ENCODE results near the gene ACP3. TPM values are rescaled to one million over a fixed set of nuclear protein-coding genes. Genes with fewer than 3 reads are reported as not detected.

Gene ACP3
- total and polyA plus RNA-seq, 4 donors = 0.15 to 2.1 (median 1.3) TPM; not detected in 1

DNA sequence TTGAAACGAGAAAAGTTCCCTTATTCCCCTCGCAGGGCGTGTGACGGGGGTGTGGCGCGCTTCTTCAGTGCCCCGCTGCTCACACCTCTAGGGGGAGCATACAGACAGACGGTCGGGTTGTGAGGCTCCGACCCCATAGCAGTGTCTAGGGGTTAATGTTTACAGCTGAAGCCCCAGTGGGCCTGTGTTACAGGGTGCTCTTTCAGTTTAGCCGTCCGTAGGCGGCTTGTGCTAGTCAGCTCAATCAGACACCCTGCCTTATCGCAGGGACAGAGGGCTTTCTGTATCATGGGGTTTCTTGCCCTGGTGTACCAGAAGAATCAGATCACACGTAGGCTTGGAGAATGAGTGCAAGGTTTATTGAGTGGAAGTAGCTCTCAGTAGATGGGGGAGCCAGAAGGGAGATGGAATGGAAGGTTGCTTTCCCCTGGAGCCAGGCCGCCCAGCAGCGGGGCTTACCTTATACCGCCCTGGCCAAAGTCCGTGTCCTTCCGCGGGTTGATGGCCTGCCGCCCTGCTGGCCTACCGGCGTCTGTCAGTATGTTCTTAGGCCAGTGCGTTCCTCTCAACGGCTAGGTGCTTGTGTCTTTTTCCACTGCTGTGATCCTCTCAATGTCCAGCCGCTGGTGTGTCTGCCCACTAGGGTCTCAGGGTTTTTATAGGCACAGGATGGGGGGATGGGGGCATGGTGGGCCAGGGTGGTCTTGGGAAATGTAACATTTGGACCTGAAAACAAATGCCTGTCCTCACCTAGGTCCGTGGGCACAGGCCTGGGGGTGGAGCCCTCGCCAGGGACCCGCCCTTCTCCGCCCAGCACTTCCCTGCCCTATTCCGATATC lies 32.2 kb upstream of the ACP3 start:
- Histone ChIP-seq H3K27me3 (ENCODE audit: control insufficient read depth in 4 of 4, insufficient read depth in 4 of 4, low read length in 3 of 4) (no peaks in the 10 kb centered on the region), H3K4me1 (ENCODE audit: control insufficient read depth in 4 of 4, insufficient read depth in 4 of 4, low read length in 3 of 4) (no peaks in the 10 kb centered on the region), H3K36me3 (ENCODE audit: control insufficient read depth in 4 of 4, insufficient read depth in 3 of 4, low read depth in 1 of 4, low read length in 3 of 4) (no peaks in the 10 kb centered on the region), H3K9ac (ENCODE audit: low read depth in 1 of 2, low read length in 2 of 2) (no peak overlapping the region), H3K4me3 (ENCODE audit: low read depth in 1 of 3, low read length in 3 of 3) (no peak overlapping the region), H3K9me3 (ENCODE audit: control insufficient read depth in 4 of 4, low read length in 3 of 4) (peaks cover 0 to 5% (median 0%) of the 10 kb centered on the region in 4 donors), H3K27ac (ENCODE audit: low read depth in 1 of 2, low read length in 2 of 2) (peak overlapping the region in 1 of 2 donors; percentile 25)
- DNase-seq (ENCODE audit: low spot score) = peak; percentile 37
- WGBS = 57% methylated on average over 32 of the region's 32 CpGs
- TF ChIP-seq HNF4G (IDR thresholded peaks at IDR 0.05) (peak; percentile 77), RXRA (IDR thresholded peaks at IDR 0.05) (peak; percentile 9 to 66), GABPA (IDR thresholded peaks at IDR 0.05 in 1 of 2, conservative IDR thresholded peaks at IDR 0.05 in 1 of 2) (no peak), HNF4A (conservative IDR thresholded peaks at IDR 0.05) (peak; percentile 55 to 88), SP1 (IDR thresholded peaks at IDR 0.05) (peak; percentile 74)
- TF ChIP-seq, protein P1, sequence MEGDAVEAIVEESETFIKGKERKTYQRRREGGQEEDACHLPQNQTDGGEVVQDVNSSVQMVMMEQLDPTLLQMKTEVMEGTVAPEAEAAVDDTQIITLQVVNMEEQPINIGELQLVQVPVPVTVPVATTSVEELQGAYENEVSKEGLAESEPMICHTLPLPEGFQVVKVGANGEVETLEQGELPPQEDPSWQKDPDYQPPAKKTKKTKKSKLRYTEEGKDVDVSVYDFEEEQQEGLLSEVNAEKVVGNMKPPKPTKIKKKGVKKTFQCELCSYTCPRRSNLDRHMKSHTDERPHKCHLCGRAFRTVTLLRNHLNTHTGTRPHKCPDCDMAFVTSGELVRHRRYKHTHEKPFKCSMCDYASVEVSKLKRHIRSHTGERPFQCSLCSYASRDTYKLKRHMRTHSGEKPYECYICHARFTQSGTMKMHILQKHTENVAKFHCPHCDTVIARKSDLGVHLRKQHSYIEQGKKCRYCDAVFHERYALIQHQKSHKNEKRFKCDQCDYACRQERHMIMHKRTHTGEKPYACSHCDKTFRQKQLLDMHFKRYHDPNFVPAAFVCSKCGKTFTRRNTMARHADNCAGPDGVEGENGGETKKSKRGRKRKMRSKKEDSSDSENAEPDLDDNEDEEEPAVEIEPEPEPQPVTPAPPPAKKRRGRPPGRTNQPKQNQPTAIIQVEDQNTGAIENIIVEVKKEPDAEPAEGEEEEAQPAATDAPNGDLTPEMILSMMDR (IDR thresholded peaks at IDR 0.05; ENCODE audit: low read depth, low read length, missing input control) = no peak

DNA sequence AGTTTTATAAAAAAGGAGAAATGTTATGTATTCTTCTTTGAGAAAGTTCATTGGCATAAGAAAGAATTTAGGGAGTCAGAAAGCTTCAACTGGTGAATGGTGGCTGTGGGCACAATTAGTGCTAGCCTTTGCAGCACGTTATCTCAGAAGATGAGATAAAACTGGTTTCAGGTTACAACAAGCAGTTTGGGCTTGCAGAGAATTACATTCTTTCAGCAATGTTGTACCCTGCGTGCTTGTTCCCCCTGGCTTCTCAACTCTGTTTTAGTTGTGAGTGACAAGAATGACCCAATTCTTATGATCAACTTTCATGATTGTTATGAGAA lies 31.6 kb upstream of the ACP3 start:
- WGBS = 62% methylated on average over 2 of the region's 2 CpGs
- Histone ChIP-seq H3K9ac (ENCODE audit: low read depth in 1 of 2, low read length in 2 of 2) (no peak overlapping the region), H3K9me3 (ENCODE audit: control insufficient read depth in 4 of 4, low read length in 3 of 4) (peaks cover 0 to 5% (median 0%) of the 10 kb centered on the region in 4 donors), H3K4me3 (ENCODE audit: low read depth in 1 of 3, low read length in 3 of 3) (no peak overlapping the region), H3K4me1 (ENCODE audit: control insufficient read depth in 4 of 4, insufficient read depth in 4 of 4, low read length in 3 of 4) (no peaks in the 10 kb centered on the region), H3K27me3 (ENCODE audit: control insufficient read depth in 4 of 4, insufficient read depth in 4 of 4, low read length in 3 of 4) (no peaks in the 10 kb centered on the region), H3K27ac (ENCODE audit: low read depth in 1 of 2, low read length in 2 of 2) (no peak overlapping the region), H3K36me3 (ENCODE audit: control insufficient read depth in 4 of 4, insufficient read depth in 3 of 4, low read depth in 1 of 4, low read length in 3 of 4) (no peaks in the 10 kb centered on the region)
- no peak for TF ChIP-seq FOXA2 (IDR thresholded peaks at IDR 0.05)
- no peak for TF ChIP-seq JUND (IDR thresholded peaks at IDR 0.05)
- TF ChIP-seq, protein P2, sequence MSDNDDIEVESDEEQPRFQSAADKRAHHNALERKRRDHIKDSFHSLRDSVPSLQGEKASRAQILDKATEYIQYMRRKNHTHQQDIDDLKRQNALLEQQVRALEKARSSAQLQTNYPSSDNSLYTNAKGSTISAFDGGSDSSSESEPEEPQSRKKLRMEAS (IDR thresholded peaks at IDR 0.05) = no peak
- TF ChIP-seq RAD21 (IDR thresholded peaks at IDR 0.05) = no peak
- no peak for TF ChIP-seq GABPA (IDR thresholded peaks at IDR 0.05 in 1 of 2, conservative IDR thresholded peaks at IDR 0.05 in 1 of 2)
- no peak for TF ChIP-seq NR2F2 (IDR thresholded peaks at IDR 0.05)
- TF ChIP-seq YY1 (IDR thresholded peaks at IDR 0.05) = no peak
- TF ChIP-seq, protein P3, sequence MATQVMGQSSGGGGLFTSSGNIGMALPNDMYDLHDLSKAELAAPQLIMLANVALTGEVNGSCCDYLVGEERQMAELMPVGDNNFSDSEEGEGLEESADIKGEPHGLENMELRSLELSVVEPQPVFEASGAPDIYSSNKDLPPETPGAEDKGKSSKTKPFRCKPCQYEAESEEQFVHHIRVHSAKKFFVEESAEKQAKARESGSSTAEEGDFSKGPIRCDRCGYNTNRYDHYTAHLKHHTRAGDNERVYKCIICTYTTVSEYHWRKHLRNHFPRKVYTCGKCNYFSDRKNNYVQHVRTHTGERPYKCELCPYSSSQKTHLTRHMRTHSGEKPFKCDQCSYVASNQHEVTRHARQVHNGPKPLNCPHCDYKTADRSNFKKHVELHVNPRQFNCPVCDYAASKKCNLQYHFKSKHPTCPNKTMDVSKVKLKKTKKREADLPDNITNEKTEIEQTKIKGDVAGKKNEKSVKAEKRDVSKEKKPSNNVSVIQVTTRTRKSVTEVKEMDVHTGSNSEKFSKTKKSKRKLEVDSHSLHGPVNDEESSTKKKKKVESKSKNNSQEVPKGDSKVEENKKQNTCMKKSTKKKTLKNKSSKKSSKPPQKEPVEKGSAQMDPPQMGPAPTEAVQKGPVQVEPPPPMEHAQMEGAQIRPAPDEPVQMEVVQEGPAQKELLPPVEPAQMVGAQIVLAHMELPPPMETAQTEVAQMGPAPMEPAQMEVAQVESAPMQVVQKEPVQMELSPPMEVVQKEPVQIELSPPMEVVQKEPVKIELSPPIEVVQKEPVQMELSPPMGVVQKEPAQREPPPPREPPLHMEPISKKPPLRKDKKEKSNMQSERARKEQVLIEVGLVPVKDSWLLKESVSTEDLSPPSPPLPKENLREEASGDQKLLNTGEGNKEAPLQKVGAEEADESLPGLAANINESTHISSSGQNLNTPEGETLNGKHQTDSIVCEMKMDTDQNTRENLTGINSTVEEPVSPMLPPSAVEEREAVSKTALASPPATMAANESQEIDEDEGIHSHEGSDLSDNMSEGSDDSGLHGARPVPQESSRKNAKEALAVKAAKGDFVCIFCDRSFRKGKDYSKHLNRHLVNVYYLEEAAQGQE (IDR thresholded peaks at IDR 0.05) = no peak
- TF ChIP-seq HNF4A (conservative IDR thresholded peaks at IDR 0.05) = no peak
- no peak for TF ChIP-seq EGR1 (IDR thresholded peaks at IDR 0.05; ENCODE audit: low read depth in 2 of 2)
- TF ChIP-seq SP1 (IDR thresholded peaks at IDR 0.05) = no peak
- TF ChIP-seq, protein P1 (IDR thresholded peaks at IDR 0.05; ENCODE audit: low read depth, low read length, missing input control) = no peak
- TF ChIP-seq, protein P4, sequence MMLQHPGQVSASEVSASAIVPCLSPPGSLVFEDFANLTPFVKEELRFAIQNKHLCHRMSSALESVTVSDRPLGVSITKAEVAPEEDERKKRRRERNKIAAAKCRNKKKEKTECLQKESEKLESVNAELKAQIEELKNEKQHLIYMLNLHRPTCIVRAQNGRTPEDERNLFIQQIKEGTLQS (IDR thresholded peaks at IDR 0.05) = no peak
- TF ChIP-seq, protein P5, sequence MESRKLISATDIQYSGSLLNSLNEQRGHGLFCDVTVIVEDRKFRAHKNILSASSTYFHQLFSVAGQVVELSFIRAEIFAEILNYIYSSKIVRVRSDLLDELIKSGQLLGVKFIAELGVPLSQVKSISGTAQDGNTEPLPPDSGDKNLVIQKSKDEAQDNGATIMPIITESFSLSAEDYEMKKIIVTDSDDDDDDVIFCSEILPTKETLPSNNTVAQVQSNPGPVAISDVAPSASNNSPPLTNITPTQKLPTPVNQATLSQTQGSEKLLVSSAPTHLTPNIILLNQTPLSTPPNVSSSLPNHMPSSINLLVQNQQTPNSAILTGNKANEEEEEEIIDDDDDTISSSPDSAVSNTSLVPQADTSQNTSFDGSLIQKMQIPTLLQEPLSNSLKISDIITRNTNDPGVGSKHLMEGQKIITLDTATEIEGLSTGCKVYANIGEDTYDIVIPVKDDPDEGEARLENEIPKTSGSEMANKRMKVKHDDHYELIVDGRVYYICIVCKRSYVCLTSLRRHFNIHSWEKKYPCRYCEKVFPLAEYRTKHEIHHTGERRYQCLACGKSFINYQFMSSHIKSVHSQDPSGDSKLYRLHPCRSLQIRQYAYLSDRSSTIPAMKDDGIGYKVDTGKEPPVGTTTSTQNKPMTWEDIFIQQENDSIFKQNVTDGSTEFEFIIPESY (IDR thresholded peaks at IDR 0.05) = no peak
- no peak for TF ChIP-seq FOXA1 (IDR thresholded peaks at IDR 0.05)
- TF ChIP-seq TAF1 (conservative IDR thresholded peaks at IDR 0.05) = no peak
- no peak for TF ChIP-seq HNF4G (IDR thresholded peaks at IDR 0.05)
- no peak for DNase-seq (ENCODE audit: low spot score)
